ENCODE measurements around the gene ZNF211.

- no peak for TF ChIP-seq SUZ12 (IDR thresholded peaks at IDR 0.05; ENCODE audit: unreplicated experiment)
- no peak for TF ChIP-seq CEBPZ (IDR thresholded peaks at IDR 0.05; ENCODE audit: low read depth, low read length)
- no peak for TF ChIP-seq RCOR1 (conservative IDR thresholded peaks at IDR 0.05; ENCODE audit: low read depth, low read length)
- no peak for TF ChIP-seq CTCF (IDR thresholded peaks at IDR 0.05 in 2 of 3, conservative IDR thresholded peaks at IDR 0.05 in 1 of 3; ENCODE audit: control insufficient read depth in 2 of 3, extremely low read depth in 1 of 3, insufficient read depth in 1 of 3, low read depth in 3 of 3, low read length in 3 of 3)
- no peak for TF ChIP-seq EP300 (IDR thresholded peaks at IDR 0.05; ENCODE audit: borderline replicate concordance in 1 of 2, control insufficient read depth in 1 of 2, low read depth in 2 of 2, low read length in 2 of 2)
- TF ChIP-seq RB1 (IDR thresholded peaks at IDR 0.05; ENCODE audit: borderline replicate concordance): no peak
- no peak for TF ChIP-seq POLR2A (IDR thresholded peaks at IDR 0.05; ENCODE audit: low read depth, low read length)
- no peak for TF ChIP-seq NFIC (IDR thresholded peaks at IDR 0.05; ENCODE audit: low read depth, low read length)
- TF ChIP-seq CHD4 (IDR thresholded peaks at IDR 0.05): no peak
- no peak for TF ChIP-seq RAD21 (IDR thresholded peaks at IDR 0.05; ENCODE audit: insufficient read depth, low read depth, low read length)
- TF ChIP-seq RFX5 (IDR thresholded peaks at IDR 0.05; ENCODE audit: low read depth, low read length): no peak
Measured at GRCh38 chr19:57623091-57623490, 9.9 kb upstream of the ZNF211 start.
